GM23248 (cell line): ENCODE results near the gene USP11. TPM values are rescaled to one million over a fixed set of nuclear protein-coding genes. Genes with fewer than 3 reads are reported as not detected.

Experiments used
- DNase-seq: peaks from one replicate; pipeline ENCODE4 v3.0.0-alpha.2; 2015
- H2AFZ ChIP-seq: fragments of 200-600 bp; sonication (generic); 2 replicates; pipeline ENCODE4 v1.6.1; 2016; ENCODE audit warnings: antibody characterized with exemption
- H3F3A ChIP-seq: fragments of 200-600 bp; sonication (generic); 2 replicates; pipeline ENCODE4 v1.6.1; 2016; ENCODE audit warnings: mild to moderate bottlenecking, antibody characterized with exemption, mixed run types; ENCODE audit not compliant: insufficient read depth
- H3K27ac ChIP-seq: fragments of 200-600 bp; sonication (generic); 2 replicates; pipeline ENCODE4 v1.5.1; 2016; ENCODE audit warnings: mild to moderate bottlenecking
- H3K27me3 ChIP-seq: fragments of 200-600 bp; sonication (generic); replicated peaks from 2 replicates; pipeline ENCODE4 v1.6.1; 2016; ENCODE audit warnings: mild to moderate bottlenecking; ENCODE audit not compliant: insufficient read depth
- H3K36me3 ChIP-seq: fragments of 200-600 bp; sonication (generic); 2 replicates; pipeline ENCODE4 v1.6.1; 2016; ENCODE audit warnings: low read depth, mild to moderate bottlenecking
- H3K4me1 ChIP-seq: fragments of 200-600 bp; sonication (generic); 2 replicates; pipeline ENCODE4 v1.6.1; 2016; ENCODE audit warnings: mild to moderate bottlenecking; ENCODE audit not compliant: insufficient read depth
- H3K4me2 ChIP-seq: fragments of 200-600 bp; sonication (generic); one replicate; pipeline ENCODE4 v1.6.1; 2016; ENCODE audit warnings: mild to moderate bottlenecking; ENCODE audit not compliant: unreplicated experiment
- H3K4me3 ChIP-seq: fragments of 200-600 bp; sonication (generic); 2 replicates; pipeline ENCODE4 v1.5.1; 2016; ENCODE audit warnings: mild to moderate bottlenecking
- H3K79me2 ChIP-seq: fragments of 200-600 bp; sonication (generic); 2 replicates; pipeline ENCODE4 v1.6.1; 2016; ENCODE audit warnings: mild to moderate bottlenecking; ENCODE audit not compliant: insufficient read depth
- H3K9ac ChIP-seq: fragments of 200-600 bp; sonication (generic); 2 replicates; pipeline ENCODE4 v1.6.1; 2016; ENCODE audit warnings: mild to moderate bottlenecking
- H3K9me2 ChIP-seq: fragments of 200-600 bp; sonication (generic); 2 replicates; pipeline ENCODE4 v1.6.1; 2016; ENCODE audit warnings: mixed run types, mild to moderate bottlenecking, moderate library complexity; ENCODE audit not compliant: insufficient read depth
- H3K9me3 ChIP-seq: fragments of 200-600 bp; sonication (generic); one replicate; pipeline ENCODE4 v1.6.1; 2017; ENCODE audit warnings: low read depth
- H4K20me1 ChIP-seq: fragments of 200-600 bp; sonication (generic); 2 replicates; pipeline ENCODE4 v1.6.0; 2016; ENCODE audit not compliant: insufficient read depth
- EZH2 ChIP-seq: fragments of 200-600 bp; sonication (generic); IDR thresholded peaks from 2 replicates; pipeline ENCODE4 v1.6.1; 2018; ENCODE audit warnings: antibody characterized with exemption, mild to moderate bottlenecking; ENCODE audit not compliant: insufficient read depth, poor library complexity, severe bottlenecking
- EZH2phosphoT487 ChIP-seq: fragments of 200-600 bp; sonication (generic); IDR thresholded peaks from 2 replicates; pipeline ENCODE4 v1.6.1; 2018; ENCODE audit warnings: antibody characterized with exemption, moderate library complexity, mild to moderate bottlenecking, low read depth; ENCODE audit not compliant: insufficient read depth
- WGBS, 2 experiments: methylation state at CpG; one replicate each; pipeline ENCODE4 v1.1.6; 2015 to 2017; ENCODE audit warnings: low lambda C conversion rate in 2 of 2, low coverage in 1 of 2; ENCODE audit errors: missing lambda C conversion rate in 2 of 2; 5-methylcytosine and 5-hydroxymethylcytosine counted together
- in situ Hi-C: fragments of 300-500 bp; cut with MboI; formaldehyde crosslinking; loops from 2 replicates; pipeline ENCODE4 v1.15.0; 2020
- polyA plus RNA-seq: library from polyadenylated mRNA; unstranded; fragments of >200 nt; fragmentation: Nextera tagmentation; extraction: Ambion mirVana; gene quantifications from 2 replicates; pipeline ENCODE4 v1.2.1, GENCODE V29; 2016
- total RNA-seq: library from RNA; depleted of rRNA; stranded (reverse); fragments of >200 nt; shearing (Covaris generic); gene quantifications from 2 replicates; pipeline ENCODE4 v1.2.3, GENCODE V29; 2014

USP11 gene
- total and polyA plus RNA-seq, 2 experiments from 2014 or later = 36.6 to 61.4 TPM

GRCh38 chrX:47191806-47192401, 40.9 kb upstream of the USP11 start:
- Histone ChIP-seq H3K9me3 (no peaks in the 10 kb centered on the region), H4K20me1 (no peaks in the 10 kb centered on the region), H3F3A (0 out of 2 replicates have a peak, but pooled peaks cover 6% of the 10 kb centered on the region), H3K9ac (peak overlapping the region; percentile 91), H3K27me3 (no peaks in the 10 kb centered on the region), H3K4me2 (peak overlapping the region; percentile 86), H3K9me2 (no peaks in the 10 kb centered on the region), H2AFZ (peak overlapping the region; percentile 91), H3K4me3 (peak overlapping the region; percentile 91), H3K27ac (0 out of 2 replicates have a peak overlapping the region, but pooled peaks have one; percentile 58), H3K36me3 (no peaks in the 10 kb centered on the region), H3K79me2 (peaks cover 46% of the 10 kb centered on the region), H3K4me1 (peaks cover 23% of the 10 kb centered on the region; the same call in 1 of the 2 replicates)
- DNase-seq = no peak
- WGBS, 2 experiments = 45 to 46% methylated on average over 16 of the region's 16 CpGs
- TF ChIP-seq EZH2phosphoT487 (no peak), EZH2 (no peak)
- in situ Hi-C loops = no loop called here

GRCh38 chrX:47193475-47194193, 39.2 kb upstream of the USP11 start, which contains the start of gene UBA1:
UBA1 (plus strand) TSS chrX:47193829; CDS start chrX:47198803, 4,974 bp downstream.
- Histone ChIP-seq H3F3A (0 out of 2 replicates have a peak, but pooled peaks cover 6% of the 10 kb centered on the region), H3K9ac (peak within 1 kb of the TSS; percentile 100), H4K20me1 (no peaks in the 10 kb centered on the region), H3K9me3 (no peaks in the 10 kb centered on the region), H3K36me3 (no peaks in the 10 kb centered on the region; the same call in 1 of the 2 replicates), H3K79me2 (peaks cover 63% of the 10 kb centered on the region), H2AFZ (peak within 1 kb of the TSS; percentile 61; the same call in 1 of the 2 replicates), H3K27me3 (no peaks in the 10 kb centered on the region), H3K4me3 (peak within 1 kb of the TSS; percentile 92), H3K9me2 (no peaks in the 10 kb centered on the region), H3K27ac (peak within 1 kb of the TSS; percentile 96), H3K4me2 (peak within 1 kb of the TSS; percentile 83), H3K4me1 (peaks cover 31% of the 10 kb centered on the region)
- 0 to 2% methylated on average over 13 to 35 of the region's 50 CpGs for WGBS, 2 experiments
- in situ Hi-C loops = no loop called here
- TF ChIP-seq EZH2phosphoT487 = no peak
- TF ChIP-seq EZH2 = no peak
- peak; percentile 95 for DNase-seq

- H3K36me3 ChIP-seq = no peaks in the 10 kb centered on the region; the same call in 1 of the 2 replicates
- TF ChIP-seq EZH2phosphoT487 (no peak), EZH2 (no peak)
- H3K27ac ChIP-seq = peak overlapping the region; percentile 96
- in situ Hi-C loops = no loop called here
- no peaks in the 10 kb centered on the region for H3K27me3 ChIP-seq
- peaks cover 6% of the 10 kb centered on the region; the same call in 1 of the 2 replicates for H3F3A ChIP-seq
- 2% methylated on average over 12 of the region's 14 CpGs for WGBS, 2 experiments
- peak overlapping the region; percentile 100 for H3K9ac ChIP-seq
- H3K9me3 ChIP-seq = no peaks in the 10 kb centered on the region
- H3K4me2 ChIP-seq = peak overlapping the region; percentile 83
- DNase-seq = no peak
- H3K79me2 ChIP-seq = peaks cover 68% of the 10 kb centered on the region
- peak overlapping the region; percentile 61; the same call in 1 of the 2 replicates for H2AFZ ChIP-seq
- H3K9me2 ChIP-seq = no peaks in the 10 kb centered on the region
- H3K4me1 ChIP-seq = peaks cover 31% of the 10 kb centered on the region
- H3K4me3 ChIP-seq = peak overlapping the region; percentile 92
- no peaks in the 10 kb centered on the region for H4K20me1 ChIP-seq
These were observed 38.5 kb upstream of the USP11 start for GRCh38 chrX:47194194-47194787.

- Histone ChIP-seq H3K9me3 (no peaks in the 10 kb centered on the region), H4K20me1 (no peaks in the 10 kb centered on the region), H3F3A (peaks cover 6% of the 10 kb centered on the region; the same call in 1 of the 2 replicates), H3K4me3 (peak overlapping the region; percentile 92), H3K9ac (peak overlapping the region; percentile 100), H3K4me2 (peak overlapping the region; percentile 83), H3K36me3 (peaks cover 1% of the 10 kb centered on the region; the same call in 1 of the 2 replicates), H3K27ac (0 out of 2 replicates have a peak overlapping the region, but pooled peaks have one; percentile 8), H3K9me2 (no peaks in the 10 kb centered on the region), H3K79me2 (peaks cover 71% of the 10 kb centered on the region), H2AFZ (no peak overlapping the region), H3K4me1 (peaks cover 37% of the 10 kb centered on the region), H3K27me3 (no peaks in the 10 kb centered on the region)
- DNase-seq = no peak
- WGBS, 2 experiments = 33 to 37% methylated on average over 3 of the region's 3 CpGs
- TF ChIP-seq EZH2phosphoT487 = no peak
- TF ChIP-seq EZH2 = no peak
- in situ Hi-C loops = no loop called here
These were observed 36.7 kb upstream of the USP11 start for GRCh38 chrX:47196098-47196497.
